GM23248 (cell line): ENCODE measurements around the gene DOCK10.

Experiments used
- EZH2 ChIP-seq: fragments of 200-600 bp; sonication (generic); IDR thresholded peaks from 2 replicates; pipeline ENCODE4 v1.6.1; 2018; ENCODE audit warnings: antibody characterized with exemption, mild to moderate bottlenecking; ENCODE audit not compliant: insufficient read depth, poor library complexity, severe bottlenecking
- EZH2phosphoT487 ChIP-seq: fragments of 200-600 bp; sonication (generic); IDR thresholded peaks from 2 replicates; pipeline ENCODE4 v1.6.1; 2018; ENCODE audit warnings: antibody characterized with exemption, moderate library complexity, mild to moderate bottlenecking, low read depth; ENCODE audit not compliant: insufficient read depth

DNA sequence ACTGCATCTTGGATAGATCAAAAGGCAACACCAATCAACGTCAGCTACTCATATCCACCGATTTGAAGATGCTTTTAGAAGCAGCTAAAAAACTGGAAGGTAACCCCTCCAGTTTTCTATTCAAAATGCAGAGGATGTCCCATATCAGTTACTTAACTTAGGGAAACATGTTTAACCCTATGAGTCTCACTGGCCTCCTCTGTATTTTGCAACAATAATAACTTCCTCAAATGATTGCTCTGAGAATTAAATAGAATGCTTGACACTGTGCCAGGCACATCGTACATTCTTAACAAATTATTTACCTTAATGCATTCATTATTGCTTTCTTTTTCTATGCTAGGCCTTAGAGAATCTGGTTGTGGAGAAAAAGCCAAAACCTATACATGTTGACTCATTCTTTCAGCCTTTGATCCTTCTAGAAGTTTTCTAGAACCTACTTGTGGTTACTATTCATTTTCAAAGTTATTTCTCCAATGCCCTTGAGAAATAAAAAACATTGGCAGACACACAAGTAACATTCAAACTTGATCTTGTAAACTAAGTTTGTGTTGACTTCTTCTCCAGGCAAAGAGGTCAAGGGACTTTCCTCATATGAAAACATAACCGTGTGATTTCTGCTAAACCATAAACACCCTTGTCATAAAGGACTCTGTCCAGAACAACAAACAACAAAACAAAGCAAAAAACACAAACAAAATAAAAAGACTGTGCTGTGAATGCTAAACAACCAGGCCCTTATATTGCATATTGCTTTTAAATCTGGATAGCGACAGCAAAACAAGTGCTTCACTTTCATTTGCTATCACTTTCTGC is 4.6 kb downstream of the DOCK10 start:
- TF ChIP-seq EZH2phosphoT487 (no peak), EZH2 (no peak)
